GM12878 (cell line): ENCODE measurements around the gene MRPL38. TPM values are rescaled to one million over a fixed set of nuclear protein-coding genes. Genes with fewer than 3 reads are reported as not detected.

Source experiments
- ATAC-seq: fragments of 200-7000 bp; cut with Tn5 transposase; 3 replicates; pipeline ENCODE4 v1.9.1; 2020; ENCODE audit warnings: mild to moderate bottlenecking, moderate library complexity
- BruUV-seq: library from RNA; stranded (reverse); fragments of 400-500 nt; replicated peaks from 2 replicates; lab custom pipeline; 2021; lab: Mats Ljungman, UMichigan
- CTCF ChIA-PET: fragments of 300-600 bp; sonication (Branson Sonifier 250); formaldehyde crosslinking; extraction: SDS; loops from one replicate; lab custom pipeline; 2021; ENCODE audit warnings: inconsistent platforms; lab: Yijun Ruan, JAX
- POLR2A ChIA-PET: fragments of 350-600 bp; formaldehyde crosslinking; extraction: SDS; loops from one replicate; lab custom pipeline; 2021; ENCODE audit warnings: inconsistent platforms; lab: Charles Lee
- RAD21 ChIA-PET: fragments of 300-600 bp; sonication (Branson Sonifier 250); formaldehyde crosslinking; loops from one replicate; lab custom pipeline; 2023; ENCODE audit warnings: antibody characterized with exemption; ENCODE audit not compliant: unreplicated experiment; lab: Charles Lee
- SMC1A ChIA-PET: fragments of 300-600 bp; sonication (Branson Sonifier 250); formaldehyde crosslinking; loops from one replicate; lab custom pipeline; 2023; ENCODE audit not compliant: unreplicated experiment, uncharacterized antibody; lab: Charles Lee
- DNase-seq: peaks from one replicate; pipeline ENCODE4 v3.0.0-alpha.2; 2011; ENCODE audit warnings: low read depth, low spot score
- FAIRE-seq: peaks from 3 replicates; lab custom pipeline; 2011; peaks lifted over from hg19 to GRCh38; lab: Jason Lieb, UNC
- H2AFZ ChIP-seq: 2 replicates; pipeline ENCODE4 v1.6.0; 2011; ENCODE audit warnings: low read depth, low read length, control low read depth; ENCODE audit not compliant: control insufficient read depth
- H3K27ac ChIP-seq: 2 replicates; pipeline ENCODE4 v1.5.1; 2011; ENCODE audit warnings: control low read depth; ENCODE audit not compliant: control insufficient read depth, insufficient read depth
- H3K27me3 ChIP-seq, 2 experiments: replicated peaks in 1 of 2; 2 replicates each; pipeline versions ENCODE4 v1.6.0 to v1.6.1; 2011; ENCODE audit warnings: low read length in 1 of 2; ENCODE audit not compliant: control insufficient read depth in 2 of 2, insufficient read depth in 2 of 2
- H3K36me3 ChIP-seq, 2 experiments: 2 replicates each; pipeline ENCODE4 v1.5.1; 2011; ENCODE audit warnings: low read length in 1 of 2; ENCODE audit not compliant: control insufficient read depth in 2 of 2, insufficient read depth in 2 of 2
- H3K4me1 ChIP-seq: 2 replicates; pipeline ENCODE4 v1.6.1; 2011; ENCODE audit warnings: mild to moderate bottlenecking, low read length, moderate library complexity, mixed read lengths; ENCODE audit not compliant: control insufficient read depth, insufficient read depth
- H3K4me2 ChIP-seq: 2 replicates; pipeline ENCODE4 v1.6.0; 2011; ENCODE audit warnings: control low read depth; ENCODE audit not compliant: control insufficient read depth, insufficient read depth
- H3K4me3 ChIP-seq: fragments of 200-600 bp; sonication (generic); 2 replicates; pipeline ENCODE4 v1.5.1; 2016
- H3K79me2 ChIP-seq: 2 replicates; pipeline ENCODE4 v1.6.0; 2011; ENCODE audit warnings: low read length; ENCODE audit not compliant: control insufficient read depth, insufficient read depth
- H3K9ac ChIP-seq: 2 replicates; pipeline ENCODE4 v1.8.0; 2011; ENCODE audit warnings: low read length, control low read depth, mixed read lengths; ENCODE audit not compliant: control insufficient read depth, insufficient read depth
- H3K9me3 ChIP-seq: replicated peaks from 3 replicates; pipeline ENCODE4 v1.5.1; 2011; ENCODE audit warnings: mild to moderate bottlenecking, low read length; ENCODE audit not compliant: control insufficient read depth, insufficient read depth
- H4K20me1 ChIP-seq: 2 replicates; pipeline ENCODE4 v1.6.0; 2011; ENCODE audit not compliant: control insufficient read depth, insufficient read depth
- EGR1 ChIP-seq, 2 experiments: IDR thresholded peaks; 1 replicate in 1 of 2; 2 replicates in 1 of 2; pipeline ENCODE4 v1.6.1; 2011 to 2012; ENCODE audit warnings: low read depth in 2 of 2, low read length in 2 of 2, borderline replicate concordance in 1 of 2, mild to moderate bottlenecking in 1 of 2, moderate library complexity in 1 of 2
- EP300 ChIP-seq, 2 experiments: fragments of 150-350 bp in 1 of 2; IDR thresholded peaks; 2 replicates each; pipeline ENCODE4 v1.6.1; 2011 to 2012; ENCODE audit warnings: low read depth in 2 of 2, low read length in 2 of 2, borderline replicate concordance in 1 of 2, improper control_type of control experiment in 1 of 2, inconsistent platforms in 1 of 2; ENCODE audit not compliant: control insufficient read depth in 1 of 2
- EZH2 ChIP-seq: IDR thresholded peaks from 2 replicates; pipeline ENCODE4 v1.6.1; 2012; ENCODE audit warnings: low read depth, mild to moderate bottlenecking, control low read depth, inconsistent platforms, low read length, borderline replicate concordance; ENCODE audit not compliant: control insufficient read depth
- LARP7 ChIP-seq: fragments of 450-650 bp; IDR thresholded peaks from 2 replicates; pipeline ENCODE4 v1.6.1; 2017; ENCODE audit warnings: mild to moderate bottlenecking
- NRF1 ChIP-seq: conservative IDR thresholded peaks from 2 replicates; pipeline ENCODE4 v1.6.1; 2011; ENCODE audit warnings: mild to moderate bottlenecking, low read depth, low read length, improper control_type of control experiment
- POLR2A ChIP-seq: IDR thresholded peaks from 2 replicates; pipeline ENCODE4 v1.6.1; 2011; ENCODE audit warnings: low read depth, mild to moderate bottlenecking, low read length
- RFX5 ChIP-seq: IDR thresholded peaks from 2 replicates; pipeline ENCODE4 v1.6.1; 2011; ENCODE audit warnings: low read depth, low read length, improper control_type of control experiment
- SUPT20H ChIP-seq: IDR thresholded peaks from 2 replicates; pipeline ENCODE4 v1.6.1; 2011; ENCODE audit warnings: low read depth, mild to moderate bottlenecking, low read length, moderate library complexity, borderline replicate concordance; ENCODE audit not compliant: control insufficient read depth
- YY1 ChIP-seq: IDR thresholded peaks from 2 replicates; pipeline ENCODE4 v1.6.1; 2011; ENCODE audit warnings: low read depth, mild to moderate bottlenecking, low read length
- ZBED1 ChIP-seq: IDR thresholded peaks from 2 replicates; pipeline ENCODE4 v1.6.1; 2016; ENCODE audit warnings: borderline replicate concordance
- ZNF217 ChIP-seq: fragments of 450-650 bp; IDR thresholded peaks from 2 replicates; pipeline ENCODE4 v1.6.1; 2017; ENCODE audit warnings: antibody characterized with exemption, mild to moderate bottlenecking
- ZSCAN29 ChIP-seq: fragments of 450-650 bp; IDR thresholded peaks from 2 replicates; pipeline ENCODE4 v1.6.1; 2017; ENCODE audit warnings: mild to moderate bottlenecking, moderate library complexity
- WGBS: methylation state at CpG from one replicate; pipeline ENCODE4 v1.1.6; 2016; ENCODE audit warnings: low lambda C conversion rate; ENCODE audit not compliant: insufficient replicate concordance, insufficient coverage; ENCODE audit errors: missing lambda C conversion rate; 5-methylcytosine and 5-hydroxymethylcytosine counted together
- in situ Hi-C: fragments of 300-500 bp; cut with MboI; formaldehyde crosslinking; loops from 9 replicates; pipeline ENCODE4 v1.14.3; 2018; ENCODE audit warnings: mixed read lengths
- intact Hi-C: fragments of 100-400 bp; cut with micrococcal nuclease; formaldehyde crosslinking; loops from one replicate; pipeline ENCODE4 v1.14.2; 2022; ENCODE audit not compliant: unreplicated experiment
- polyA plus RNA-seq, 11 experiments: library from polyadenylated mRNA; depleted of rRNA in 4 of 11; unstranded in 6 of 11; stranded (reverse) in 5 of 11; fragments of >200 nt; fragmentation: Nextera tagmentation in 4 of 11; fragmentation: Illumina TruSeq in 1 of 11; extraction: Ambion mirVana in 4 of 11; extraction: Trizol in 1 of 11; gene quantifications; 1 replicate in 1 of 11; 2 replicates in 10 of 11; pipeline versions ENCODE4 v1.2.1 to v1.2.3, GENCODE V29; 2011 to 2016; ENCODE audit warnings: inconsistent platforms in 2 of 11, missing spikeins in 2 of 11, low read depth in 1 of 11
- total RNA-seq, 4 experiments: library from RNA; depleted of rRNA in 3 of 4; stranded (reverse); fragments of >200 nt in 3 of 4; fragmentation: Illumina TruSeq in 1 of 4; extraction: Trizol in 1 of 4; gene quantifications; 2 replicates each; pipeline versions ENCODE4 v1.2.1 to v1.2.3, GENCODE V29; 2013 to 2021
- TF ChIP-seq, protein P1 (sequence below): IDR thresholded peaks from 2 replicates; pipeline ENCODE4 v1.6.1; 2011; ENCODE audit warnings: low read depth, low read length, improper control_type of control experiment, borderline replicate concordance
- TF ChIP-seq, protein P2 (sequence below): fragments of 450-650 bp; formaldehyde crosslinking; IDR thresholded peaks from 2 replicates; pipeline ENCODE4 v1.5.0; 2022; ENCODE audit warnings: mild to moderate bottlenecking, missing genetic modification characterization
- TF ChIP-seq, protein P3 (sequence below): IDR thresholded peaks from 2 replicates; pipeline ENCODE4 v1.6.1; 2012; ENCODE audit warnings: low read depth, low read length, improper control_type of control experiment

Gene MRPL38
- total and polyA plus RNA-seq, 10 of the 15 experiments (the other 5 are each of a cell fraction or from before 2014, with no cell fraction given): 6.6 to 205 (median 53.1) TPM

- TF ChIP-seq, protein P1, sequence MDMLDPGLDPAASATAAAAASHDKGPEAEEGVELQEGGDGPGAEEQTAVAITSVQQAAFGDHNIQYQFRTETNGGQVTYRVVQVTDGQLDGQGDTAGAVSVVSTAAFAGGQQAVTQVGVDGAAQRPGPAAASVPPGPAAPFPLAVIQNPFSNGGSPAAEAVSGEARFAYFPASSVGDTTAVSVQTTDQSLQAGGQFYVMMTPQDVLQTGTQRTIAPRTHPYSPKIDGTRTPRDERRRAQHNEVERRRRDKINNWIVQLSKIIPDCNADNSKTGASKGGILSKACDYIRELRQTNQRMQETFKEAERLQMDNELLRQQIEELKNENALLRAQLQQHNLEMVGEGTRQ: no peak
- TF ChIP-seq, protein P2, sequence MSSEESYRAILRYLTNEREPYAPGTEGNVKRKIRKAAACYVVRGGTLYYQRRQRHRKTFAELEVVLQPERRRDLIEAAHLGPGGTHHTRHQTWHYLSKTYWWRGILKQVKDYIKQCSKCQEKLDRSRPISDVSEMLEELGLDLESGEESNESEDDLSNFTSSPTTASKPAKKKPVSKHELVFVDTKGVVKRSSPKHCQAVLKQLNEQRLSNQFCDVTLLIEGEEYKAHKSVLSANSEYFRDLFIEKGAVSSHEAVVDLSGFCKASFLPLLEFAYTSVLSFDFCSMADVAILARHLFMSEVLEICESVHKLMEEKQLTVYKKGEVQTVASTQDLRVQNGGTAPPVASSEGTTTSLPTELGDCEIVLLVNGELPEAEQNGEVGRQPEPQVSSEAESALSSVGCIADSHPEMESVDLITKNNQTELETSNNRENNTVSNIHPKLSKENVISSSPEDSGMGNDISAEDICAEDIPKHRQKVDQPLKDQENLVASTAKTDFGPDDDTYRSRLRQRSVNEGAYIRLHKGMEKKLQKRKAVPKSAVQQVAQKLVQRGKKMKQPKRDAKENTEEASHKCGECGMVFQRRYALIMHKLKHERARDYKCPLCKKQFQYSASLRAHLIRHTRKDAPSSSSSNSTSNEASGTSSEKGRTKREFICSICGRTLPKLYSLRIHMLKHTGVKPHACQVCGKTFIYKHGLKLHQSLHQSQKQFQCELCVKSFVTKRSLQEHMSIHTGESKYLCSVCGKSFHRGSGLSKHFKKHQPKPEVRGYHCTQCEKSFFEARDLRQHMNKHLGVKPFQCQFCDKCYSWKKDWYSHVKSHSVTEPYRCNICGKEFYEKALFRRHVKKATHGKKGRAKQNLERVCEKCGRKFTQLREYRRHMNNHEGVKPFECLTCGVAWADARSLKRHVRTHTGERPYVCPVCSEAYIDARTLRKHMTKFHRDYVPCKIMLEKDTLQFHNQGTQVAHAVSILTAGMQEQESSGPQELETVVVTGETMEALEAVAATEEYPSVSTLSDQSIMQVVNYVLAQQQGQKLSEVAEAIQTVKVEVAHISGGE (CRISPR knock-in tag): no peak
- no peak for TF ChIP-seq EP300 (IDR thresholded peaks at IDR 0.05; ENCODE audit: borderline replicate concordance in 1 of 2, control insufficient read depth in 1 of 2, low read depth in 2 of 2, low read length in 2 of 2)
- TF ChIP-seq ZNF217: no peak
Measured at GRCh38 chr17:75925912-75926311, 21.2 kb upstream of the MRPL38 start (continued).

- Histone ChIP-seq H3K36me3 (no peaks in the 10 kb centered on the region), H3K9ac (no peak overlapping the region), H2AFZ (no peak overlapping the region), H3K27ac (no peak overlapping the region), H3K4me1 (no peaks in the 10 kb centered on the region), H3K4me2 (no peak overlapping the region), H4K20me1 (no peaks in the 10 kb centered on the region), H3K27me3 (no peaks in the 10 kb centered on the region), H3K4me3 (no peak overlapping the region), H3K79me2 (no peaks in the 10 kb centered on the region), H3K9me3 (no peaks in the 10 kb centered on the region)
- ChIA-PET POLR2A (interaction anchor here (1.2 kb wide), 1 partner anchor 10 kb away, joined by 4 read pairs; no protein-coding TSS in a partner anchor), SMC1A (no interaction called here), RAD21 (interaction anchor here (0.9 to 1.3 kb wide), 3 partner anchors 16 to 181 kb away, joined by 3 read pairs; partner anchors contain the start of gene FBF1), CTCF (interaction anchor here (0.8 to 1.3 kb wide), 3 partner anchors 20 to 79 kb away, joined by 3 to 4 read pairs (median 3); partner anchors contain the start of gene MRPL38)
- no TSS peak for BruUV-seq
- ATAC-seq (no peak), DNase-seq (no peak), FAIRE-seq (no peak)
- in situ Hi-C loops: loop anchor here (5.0 kb wide), 1 partner anchor 367 kb away; no protein-coding TSS in a partner anchor
- intact Hi-C loops: no loop called here
- WGBS: 80% methylated on average over 11 of the region's 11 CpGs
- no peak for TF ChIP-seq LARP7
- TF ChIP-seq, protein P1: no peak
- no peak for TF ChIP-seq ZBED1
- TF ChIP-seq, protein P3, sequence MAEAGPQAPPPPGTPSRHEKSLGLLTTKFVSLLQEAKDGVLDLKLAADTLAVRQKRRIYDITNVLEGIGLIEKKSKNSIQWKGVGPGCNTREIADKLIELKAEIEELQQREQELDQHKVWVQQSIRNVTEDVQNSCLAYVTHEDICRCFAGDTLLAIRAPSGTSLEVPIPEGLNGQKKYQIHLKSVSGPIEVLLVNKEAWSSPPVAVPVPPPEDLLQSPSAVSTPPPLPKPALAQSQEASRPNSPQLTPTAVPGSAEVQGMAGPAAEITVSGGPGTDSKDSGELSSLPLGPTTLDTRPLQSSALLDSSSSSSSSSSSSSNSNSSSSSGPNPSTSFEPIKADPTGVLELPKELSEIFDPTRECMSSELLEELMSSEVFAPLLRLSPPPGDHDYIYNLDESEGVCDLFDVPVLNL: no peak
- no peak for TF ChIP-seq POLR2A
- no peak for TF ChIP-seq ZSCAN29
- no peak for TF ChIP-seq RFX5
- no peak for TF ChIP-seq NRF1
- TF ChIP-seq EGR1 (IDR thresholded peaks at IDR 0.05; ENCODE audit: borderline replicate concordance in 1 of 2, low read depth in 2 of 2, low read length in 2 of 2): no peak
- TF ChIP-seq EZH2: no peak
- TF ChIP-seq SUPT20H: no peak
- TF ChIP-seq YY1: no peak
Measured at GRCh38 chr17:75925103-75925502, 20.4 kb upstream of the MRPL38 start.
